Endothelial cell of umbilical vein (primary cell): ENCODE measurements around the gene SH3YL1. TPM values are rescaled to one million over a fixed set of nuclear protein-coding genes. Genes with fewer than 3 reads are reported as not detected.

ENCODE experiments used
- BruUV-seq: library from RNA; stranded (reverse); fragments of 400-500 nt; replicated peaks from 2 replicates; lab custom pipeline; 2021; lab: Mats Ljungman, UMichigan
- CTCF ChIA-PET: fragments of 300-600, 350-600 bp; sonication (Branson Sonifier 250); formaldehyde crosslinking; loops from one replicate; lab custom pipeline; 2021; ENCODE audit warnings: antibody characterized with exemption, inconsistent platforms; lab: Charles Lee
- POLR2A ChIA-PET: fragments of 300-600, 350-600 bp; sonication (Branson Sonifier 250); formaldehyde crosslinking; loops from one replicate; lab custom pipeline; 2021; ENCODE audit warnings: antibody characterized with exemption, inconsistent platforms; lab: Charles Lee
- DNase-seq: peaks from one replicate; pipeline ENCODE4 v3.0.0-alpha.2; 2011; ENCODE audit warnings: low read depth, low spot score
- FAIRE-seq: peaks from 2 replicates; lab custom pipeline; 2011; peaks lifted over from hg19 to GRCh38; lab: Jason Lieb, UNC
- H2AFZ ChIP-seq: 2 replicates; pipeline ENCODE4 v1.6.0; 2012; ENCODE audit warnings: low read depth, low read length, control low read depth, inconsistent platforms
- H3K27ac ChIP-seq: 2 replicates; pipeline ENCODE4 v1.5.1; 2011; ENCODE audit warnings: low read depth, mild to moderate bottlenecking, control low read depth, low read length, moderate library complexity; ENCODE audit not compliant: insufficient read depth
- H3K27me3 ChIP-seq, 2 experiments: 2 replicates each; pipeline versions ENCODE4 v1.6.0 to v1.6.1; 2011; ENCODE audit warnings: low read length in 2 of 2, mixed read lengths in 1 of 2; ENCODE audit not compliant: control insufficient read depth in 2 of 2, insufficient read depth in 2 of 2
- H3K36me3 ChIP-seq, 2 experiments: 2 replicates in 1 of 2; 3 replicates in 1 of 2; pipeline ENCODE4 v1.5.1; 2011; ENCODE audit warnings: low read length in 2 of 2, mild to moderate bottlenecking in 1 of 2, moderate library complexity in 1 of 2; ENCODE audit not compliant: control insufficient read depth in 2 of 2, insufficient read depth in 2 of 2; ENCODE audit errors: extremely low read depth in 1 of 2
- H3K4me1 ChIP-seq: 3 replicates; pipeline ENCODE4 v1.5.1; 2011; ENCODE audit warnings: mild to moderate bottlenecking, low read length; ENCODE audit not compliant: control insufficient read depth, insufficient read depth; ENCODE audit errors: extremely low read depth
- H3K4me2 ChIP-seq: 2 replicates; pipeline ENCODE4 v1.6.1; 2011; ENCODE audit warnings: low read length, control low read depth, mixed read lengths; ENCODE audit not compliant: insufficient read depth
- H3K4me3 ChIP-seq, 3 experiments: fragments of 200-600 bp in 1 of 3; sonication (generic), shearing (Covaris generic) in 1 of 3; replicated peaks in 1 of 3; 2 replicates each; pipeline ENCODE4 v1.5.1; 2011 to 2016; ENCODE audit warnings: control low read depth in 3 of 3, low read length in 3 of 3, mild to moderate bottlenecking in 2 of 3, inconsistent platforms in 1 of 3, low read depth in 1 of 3, moderate library complexity in 1 of 3; ENCODE audit not compliant: insufficient read depth in 1 of 3
- H3K79me2 ChIP-seq: 2 replicates; pipeline ENCODE4 v1.6.0; 2012; ENCODE audit warnings: low read length, inconsistent platforms; ENCODE audit not compliant: control insufficient read depth, insufficient read depth
- H3K9ac ChIP-seq: replicated peaks from 2 replicates; pipeline ENCODE3; 2011; ENCODE audit warnings: low read length, control low read depth; ENCODE audit not compliant: insufficient read depth; ENCODE audit errors: extremely low read depth
- H3K9me1 ChIP-seq: replicated peaks from 3 replicates; pipeline ENCODE4 v1.6.0; 2011; ENCODE audit warnings: mild to moderate bottlenecking, low read length; ENCODE audit not compliant: control insufficient read depth, insufficient read depth; ENCODE audit errors: extremely low read depth
- H3K9me3 ChIP-seq: replicated peaks from 2 replicates; pipeline ENCODE4 v1.5.1; 2012; ENCODE audit warnings: low read length, inconsistent platforms; ENCODE audit not compliant: control insufficient read depth, insufficient read depth
- H4K20me1 ChIP-seq: replicated peaks from 2 replicates; pipeline ENCODE3; 2011; ENCODE audit warnings: mild to moderate bottlenecking, low read length; ENCODE audit not compliant: control insufficient read depth, insufficient read depth; ENCODE audit errors: extremely low read depth
- FOS ChIP-seq: IDR thresholded peaks from 2 replicates; pipeline ENCODE4 v1.6.1; 2011; ENCODE audit warnings: mild to moderate bottlenecking, low read length, moderate library complexity, borderline replicate concordance; ENCODE audit not compliant: insufficient read depth
- GATA2 ChIP-seq: IDR thresholded peaks from 2 replicates; pipeline ENCODE4 v1.7.0; 2011; ENCODE audit warnings: low read depth, mild to moderate bottlenecking, moderate library complexity, mixed read lengths, low read length; ENCODE audit not compliant: insufficient read length, insufficient read depth
- JUN ChIP-seq: IDR thresholded peaks from 2 replicates; pipeline ENCODE4 v1.6.1; 2011; ENCODE audit warnings: borderline replicate concordance, low read depth; ENCODE audit not compliant: insufficient read length, insufficient read depth
- MYC ChIP-seq: IDR thresholded peaks from one replicate; pipeline ENCODE4 v1.6.1; 2011; ENCODE audit warnings: mild to moderate bottlenecking, low read depth, low read length
- dilution Hi-C: fragments of 300-500 bp; cut with MboI; formaldehyde crosslinking; loops from one replicate; pipeline ENCODE4 v1.15.0; 2019; ENCODE audit warnings: low sequenced_read_pairs; ENCODE audit not compliant: extremely low pct_ligation_motif_present
- intact Hi-C: fragments of 100-400 bp; cut with micrococcal nuclease; formaldehyde crosslinking; loops from one replicate; pipeline ENCODE4 v1.10.0; 2022
- polyA plus RNA-seq, 4 experiments: library from polyadenylated mRNA; depleted of rRNA in 3 of 4; stranded (reverse) in 3 of 4; unstranded in 1 of 4; fragments of >200 nt; gene quantifications; 2 replicates each; pipeline versions ENCODE4 v1.2.1 to v1.2.3, GENCODE V29; 2011 to 2012; ENCODE audit warnings: missing spikeins in 1 of 4
- total RNA-seq: library from RNA; stranded (reverse); gene quantifications from 2 replicates; pipeline ENCODE4 v1.2.3, GENCODE V29; 2021
- TF ChIP-seq, protein P1 (sequence below), 2 donors: IDR thresholded peaks; 1 replicate in 1 of 2; 2 replicates in 1 of 2; pipeline ENCODE4 v1.5.1; 2011; ENCODE audit warnings: low read length in 2 of 2, mild to moderate bottlenecking in 2 of 2, moderate library complexity in 2 of 2, control low read depth in 1 of 2, inconsistent platforms in 1 of 2, low read depth in 1 of 2; ENCODE audit not compliant: insufficient read depth in 1 of 2; ENCODE audit errors: extremely low read depth in 1 of 2
- TF ChIP-seq, protein P2 (sequence below): IDR thresholded peaks from 2 replicates; pipeline ENCODE4 v1.6.1; 2011; ENCODE audit not compliant: insufficient read depth, insufficient read length

SH3YL1 gene
- total and polyA plus RNA-seq, 2 donors (not counting 3 experiments of a cell fraction or from before 2014, with no cell fraction given), result 12.5 to 22.4 TPM

DNA sequence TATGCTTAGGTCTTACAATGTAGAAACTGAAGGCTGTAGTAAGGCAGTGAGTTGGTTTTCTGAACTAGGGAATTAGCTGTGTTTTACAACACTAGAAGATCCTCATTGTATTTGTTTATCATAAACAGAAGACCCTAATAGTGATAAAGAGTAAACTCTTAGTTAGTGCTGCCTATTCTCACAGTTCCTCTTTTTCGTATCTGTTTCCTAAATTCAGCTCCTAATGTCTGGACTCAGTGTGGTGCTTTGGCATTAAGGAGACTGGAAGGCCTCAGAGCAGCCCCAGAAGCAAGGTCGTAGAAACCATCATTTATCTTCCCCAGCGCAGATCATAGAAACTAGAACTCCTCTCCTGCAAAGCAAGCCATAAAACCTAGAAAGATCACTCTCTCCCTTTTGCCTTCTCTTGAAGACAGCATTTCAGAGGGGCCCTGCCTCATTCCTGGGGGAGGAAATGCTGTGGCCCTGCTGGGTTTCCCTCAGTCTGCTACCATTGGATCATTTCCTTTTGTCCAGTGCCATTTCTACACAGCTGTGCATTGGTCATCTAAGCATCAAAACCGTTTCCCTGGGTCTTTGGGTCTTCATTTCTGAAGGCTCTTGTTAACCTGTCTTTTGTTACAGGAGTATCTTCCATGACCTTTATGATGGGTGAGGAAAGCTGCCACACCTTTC, 5.7 kb upstream of the SH3YL1 start:
- no peak overlapping the region for H3K4me2 ChIP-seq
- DNase-seq (no peak), FAIRE-seq (no peak)
- peaks cover 0 to under 1% of the 10 kb centered on the region in 2 experiments for H3K36me3 ChIP-seq
- ChIA-PET POLR2A (no interaction called here), CTCF (no interaction called here)
- H3K9ac ChIP-seq, result no peak overlapping the region
- peaks cover 10% of the 10 kb centered on the region for H3K4me1 ChIP-seq
- no peak overlapping the region for H3K27ac ChIP-seq
- TF ChIP-seq GATA2, result no peak
- no peak for TF ChIP-seq MYC
- TF ChIP-seq, protein P1, sequence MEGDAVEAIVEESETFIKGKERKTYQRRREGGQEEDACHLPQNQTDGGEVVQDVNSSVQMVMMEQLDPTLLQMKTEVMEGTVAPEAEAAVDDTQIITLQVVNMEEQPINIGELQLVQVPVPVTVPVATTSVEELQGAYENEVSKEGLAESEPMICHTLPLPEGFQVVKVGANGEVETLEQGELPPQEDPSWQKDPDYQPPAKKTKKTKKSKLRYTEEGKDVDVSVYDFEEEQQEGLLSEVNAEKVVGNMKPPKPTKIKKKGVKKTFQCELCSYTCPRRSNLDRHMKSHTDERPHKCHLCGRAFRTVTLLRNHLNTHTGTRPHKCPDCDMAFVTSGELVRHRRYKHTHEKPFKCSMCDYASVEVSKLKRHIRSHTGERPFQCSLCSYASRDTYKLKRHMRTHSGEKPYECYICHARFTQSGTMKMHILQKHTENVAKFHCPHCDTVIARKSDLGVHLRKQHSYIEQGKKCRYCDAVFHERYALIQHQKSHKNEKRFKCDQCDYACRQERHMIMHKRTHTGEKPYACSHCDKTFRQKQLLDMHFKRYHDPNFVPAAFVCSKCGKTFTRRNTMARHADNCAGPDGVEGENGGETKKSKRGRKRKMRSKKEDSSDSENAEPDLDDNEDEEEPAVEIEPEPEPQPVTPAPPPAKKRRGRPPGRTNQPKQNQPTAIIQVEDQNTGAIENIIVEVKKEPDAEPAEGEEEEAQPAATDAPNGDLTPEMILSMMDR (IDR thresholded peaks at IDR 0.05; ENCODE audit: extremely low read depth in 1 of 2, insufficient read depth in 1 of 2, low read depth in 1 of 2, low read length in 2 of 2), result no peak
- TF ChIP-seq JUN, result no peak
- TF ChIP-seq, protein P2, sequence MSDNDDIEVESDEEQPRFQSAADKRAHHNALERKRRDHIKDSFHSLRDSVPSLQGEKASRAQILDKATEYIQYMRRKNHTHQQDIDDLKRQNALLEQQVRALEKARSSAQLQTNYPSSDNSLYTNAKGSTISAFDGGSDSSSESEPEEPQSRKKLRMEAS, result no peak
- TF ChIP-seq FOS, result no peak
- intact Hi-C loops, result no loop called here
- no peaks in the 10 kb centered on the region for H4K20me1 ChIP-seq
- dilution Hi-C loops, result no loop called here
- H3K79me2 ChIP-seq, result peaks cover 88% of the 10 kb centered on the region
- H2AFZ ChIP-seq, result no peak overlapping the region
- H3K4me3 ChIP-seq, result no peak overlapping the region
- H3K9me1 ChIP-seq, result no peaks in the 10 kb centered on the region
- no peaks in the 10 kb centered on the region for H3K27me3 ChIP-seq
- H3K9me3 ChIP-seq, result no peaks in the 10 kb centered on the region
- BruUV-seq, result no TSS peak
